Measurements from ENCODE around the gene SBK3.
"Not testable (repeated sequence)": the region's sequence is repeated elsewhere in the genome, so short reads cannot be mapped to it uniquely, and the experiment has no call there.

Gene SBK3, protein sequence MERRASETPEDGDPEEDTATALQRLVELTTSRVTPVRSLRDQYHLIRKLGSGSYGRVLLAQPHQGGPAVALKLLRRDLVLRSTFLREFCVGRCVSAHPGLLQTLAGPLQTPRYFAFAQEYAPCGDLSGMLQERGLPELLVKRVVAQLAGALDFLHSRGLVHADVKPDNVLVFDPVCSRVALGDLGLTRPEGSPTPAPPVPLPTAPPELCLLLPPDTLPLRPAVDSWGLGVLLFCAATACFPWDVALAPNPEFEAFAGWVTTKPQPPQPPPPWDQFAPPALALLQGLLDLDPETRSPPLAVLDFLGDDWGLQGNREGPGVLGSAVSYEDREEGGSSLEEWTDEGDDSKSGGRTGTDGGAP

DNA sequence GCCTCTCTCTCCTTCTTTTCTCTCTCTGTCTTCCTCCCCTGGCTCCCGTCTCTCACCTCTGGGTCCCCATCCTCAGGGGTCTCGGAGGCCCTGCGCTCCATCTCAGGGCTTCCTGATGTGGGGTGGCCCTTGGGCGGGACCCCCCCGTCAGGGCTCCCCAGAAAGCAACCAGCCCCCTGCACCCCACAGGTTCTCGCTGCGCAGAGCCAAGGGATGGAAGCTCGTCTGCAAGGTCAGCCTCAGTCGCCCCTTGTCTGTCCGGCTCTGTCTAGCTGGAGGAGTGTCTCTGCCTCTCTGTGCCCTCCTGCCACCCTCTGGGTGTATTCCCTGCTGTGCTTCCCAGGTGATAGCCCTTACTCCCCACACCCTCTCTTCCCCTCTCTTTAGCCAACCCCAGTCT lies at the start of gene SBK3:
SBK3 (minus strand) TSS at position 101 of the 400 bp plus-strand sequence; CDS start at position 101, 0 bp downstream.
- DNase-seq (ENCODE audit: low read depth in 2 of 2), result no peak

DNA sequence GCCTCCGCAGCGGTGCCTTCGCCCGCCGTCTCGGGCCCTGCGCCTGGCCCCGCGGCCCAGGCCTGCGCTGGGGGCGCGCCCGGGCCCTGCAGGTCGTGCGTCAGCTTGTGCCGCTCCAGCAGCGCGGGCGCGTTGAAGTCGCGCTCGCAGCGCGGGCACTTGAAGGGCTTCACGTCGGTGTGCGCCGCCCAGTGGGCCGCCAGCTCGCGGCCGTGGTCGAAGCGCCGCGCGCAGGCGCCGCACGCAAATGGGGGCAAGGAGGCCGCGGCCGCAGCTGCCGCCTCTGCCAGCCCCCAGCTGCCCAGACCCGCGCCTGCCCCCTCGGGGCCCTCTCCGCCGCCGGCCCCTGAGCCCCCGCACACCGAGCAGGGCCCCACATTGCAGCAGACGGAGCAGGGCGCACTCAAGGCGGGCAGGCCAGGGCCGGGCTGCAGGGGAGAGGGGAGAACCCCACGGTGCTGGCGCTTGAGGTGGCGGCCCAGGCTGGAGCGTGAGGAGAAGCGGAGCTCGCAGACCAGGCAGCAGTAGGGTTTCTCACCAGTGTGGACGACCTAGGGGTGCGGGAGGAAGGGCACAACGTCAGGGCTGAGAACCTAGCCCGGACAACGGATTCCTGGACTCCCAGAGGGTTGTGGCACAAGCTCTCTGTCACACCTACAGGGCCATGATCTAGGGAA lies 47.9 kb upstream of the SBK3 start:
- no peak for DNase-seq (ENCODE audit: low read depth in 2 of 2)

DNA sequence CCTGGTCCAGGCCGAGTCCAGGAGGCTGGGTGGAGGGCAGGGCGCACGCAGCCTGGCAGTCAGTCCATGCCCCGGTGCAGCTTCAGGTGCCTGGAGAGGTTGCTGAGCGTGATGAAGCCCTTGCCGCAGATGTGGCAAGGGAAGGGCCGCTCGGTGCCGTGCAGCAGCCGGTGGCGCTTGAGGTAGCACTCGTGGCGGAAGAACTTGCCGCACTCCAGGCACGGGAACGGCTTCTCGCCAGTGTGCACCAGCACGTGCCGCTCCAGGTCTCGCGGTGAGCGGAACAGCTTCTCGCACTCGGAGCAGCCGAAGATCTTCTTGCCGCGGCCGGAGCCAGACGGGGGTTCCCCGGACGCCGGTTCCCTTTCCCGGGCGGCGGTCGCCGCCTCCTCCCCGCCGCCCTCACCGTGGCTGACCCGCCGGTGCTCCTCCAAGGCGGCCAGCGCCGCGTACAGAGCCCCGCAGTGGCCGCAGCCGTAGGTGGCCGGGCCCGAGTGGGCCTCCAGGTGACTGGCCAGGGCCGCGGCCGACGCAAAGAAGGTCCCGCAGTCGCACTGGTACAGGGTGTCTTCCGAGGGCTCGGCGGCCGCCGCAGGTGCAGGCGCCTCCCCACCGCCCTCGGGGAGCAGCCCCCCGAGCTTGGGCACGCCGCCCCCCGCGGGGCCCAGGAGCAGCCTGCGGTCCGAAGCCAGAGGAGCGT lies 47.2 kb upstream of the SBK3 start:
- DNase-seq (ENCODE audit: low read depth in 2 of 2), result no peak

DNA sequence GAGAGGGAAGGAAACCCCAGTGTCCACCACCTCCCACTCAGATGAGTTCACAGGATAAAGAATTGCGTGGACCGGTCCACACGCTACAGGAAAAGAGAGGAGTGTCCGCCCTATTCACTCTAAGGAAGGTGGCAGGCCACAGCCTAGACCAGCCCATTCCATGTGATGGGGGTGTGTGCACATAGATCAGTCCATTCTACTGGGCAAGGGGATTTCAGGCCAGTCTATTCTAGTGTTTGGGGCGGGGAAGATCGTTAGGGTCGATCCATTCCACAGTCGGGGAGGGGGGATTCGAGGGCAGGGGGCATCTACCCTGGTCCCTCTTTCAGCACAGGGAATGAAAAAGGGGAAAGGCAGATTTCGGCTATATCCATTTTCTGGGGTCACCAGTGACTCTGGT lies 46.2 kb upstream of the SBK3 start:
- DNase-seq (ENCODE audit: low read depth in 2 of 2), result no peak

DNA sequence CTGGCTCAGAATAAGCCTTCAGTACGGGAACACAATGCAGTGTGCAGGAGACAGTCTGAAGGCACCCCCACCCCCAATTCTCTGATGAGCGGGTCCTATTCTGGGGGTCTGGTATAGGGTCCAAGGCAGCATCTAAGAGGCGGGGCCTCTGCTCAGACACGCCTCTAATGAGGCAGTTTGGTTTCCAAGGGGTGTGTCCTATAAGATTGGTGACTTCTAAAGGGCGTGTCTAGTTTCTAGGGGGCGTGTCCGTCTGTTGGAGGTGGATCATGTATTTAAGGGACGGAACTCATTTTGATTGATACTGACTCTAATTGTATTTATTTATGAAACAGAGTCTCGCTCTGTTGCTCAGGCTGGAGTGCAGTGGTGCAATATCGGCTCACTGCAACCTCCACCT lies 45.3 kb upstream of the SBK3 start:
- DNase-seq (ENCODE audit: low read depth in 2 of 2), result no peak

DNA sequence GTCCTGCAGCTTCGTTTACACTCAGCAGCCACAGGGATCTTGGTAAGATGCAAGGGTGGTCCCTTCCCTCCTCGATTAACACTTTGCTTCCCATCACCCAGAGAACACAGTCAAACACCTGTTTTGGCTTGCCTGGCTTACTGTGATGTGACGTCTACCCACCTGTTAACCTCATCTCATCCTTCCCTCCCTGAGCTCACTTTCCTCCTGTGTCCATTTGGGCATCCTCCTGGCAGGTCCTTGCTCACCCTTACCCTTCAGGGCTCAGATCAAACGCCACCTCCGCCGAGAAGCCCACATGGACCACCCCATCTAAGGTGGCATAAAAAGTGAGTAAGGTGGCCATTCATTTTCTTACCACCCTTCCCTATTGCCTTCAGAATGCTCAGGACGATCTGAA lies 44.8 kb upstream of the SBK3 start:
- DNase-seq (ENCODE audit: low read depth in 2 of 2), result no peak

DNA sequence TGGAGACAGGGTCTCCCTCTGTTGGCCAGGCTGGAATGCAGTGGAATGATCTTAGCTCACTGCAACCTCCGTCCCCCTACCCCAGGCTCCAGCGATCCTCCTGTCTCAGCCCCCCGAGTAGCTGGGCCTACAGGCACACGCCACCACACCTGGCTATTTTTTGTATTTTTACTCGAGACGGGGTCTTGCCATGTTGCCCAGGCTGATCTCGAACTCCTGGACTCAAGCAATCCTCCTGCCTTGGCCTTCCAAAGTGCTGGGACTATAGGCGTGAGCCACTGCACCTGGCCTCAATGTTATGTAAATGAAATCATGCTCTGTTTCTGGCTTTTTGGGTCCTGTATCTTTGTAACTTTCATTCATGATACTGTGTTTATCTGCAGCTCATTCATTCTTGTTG lies 43.4 kb upstream of the SBK3 start:
- DNase-seq (ENCODE audit: low read depth in 2 of 2), result no peak

DNA sequence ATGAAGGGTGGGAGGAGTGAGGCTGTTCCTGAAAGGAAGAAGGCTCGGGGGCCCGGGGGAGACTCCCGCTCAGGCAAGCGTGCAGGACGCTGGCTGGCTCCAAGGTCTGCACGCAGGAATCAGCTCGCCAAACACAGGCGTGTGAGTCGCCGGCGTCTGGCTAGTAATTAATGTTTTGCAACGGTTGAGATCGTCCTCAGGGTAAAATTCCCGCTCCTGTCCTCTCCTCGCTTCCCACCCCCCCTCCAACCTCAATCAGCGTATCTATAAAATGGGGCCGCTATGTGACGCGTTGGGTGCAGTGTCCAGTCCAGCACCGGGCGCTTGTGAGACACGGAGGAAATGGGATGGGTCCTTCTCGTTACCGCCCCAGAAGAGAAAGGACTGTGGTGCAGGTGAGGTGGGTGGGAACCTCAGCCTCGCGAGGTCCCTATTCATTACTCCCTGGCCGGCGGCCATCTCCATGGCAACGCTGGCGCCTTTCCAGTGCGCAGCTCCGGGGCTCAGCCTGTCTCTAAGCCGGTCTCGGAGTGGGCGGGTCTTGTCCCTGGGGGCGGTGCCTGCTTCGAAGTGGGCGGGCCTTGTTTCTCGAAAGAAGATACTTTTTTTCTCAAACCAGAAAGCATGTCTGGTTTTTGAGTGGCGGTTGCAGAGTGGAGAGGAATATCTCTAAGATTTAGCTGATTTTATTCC lies 41.8 kb upstream of the SBK3 start:
- DNase-seq (ENCODE audit: low read depth in 2 of 2), result peak; percentile 82 to 83

DNA sequence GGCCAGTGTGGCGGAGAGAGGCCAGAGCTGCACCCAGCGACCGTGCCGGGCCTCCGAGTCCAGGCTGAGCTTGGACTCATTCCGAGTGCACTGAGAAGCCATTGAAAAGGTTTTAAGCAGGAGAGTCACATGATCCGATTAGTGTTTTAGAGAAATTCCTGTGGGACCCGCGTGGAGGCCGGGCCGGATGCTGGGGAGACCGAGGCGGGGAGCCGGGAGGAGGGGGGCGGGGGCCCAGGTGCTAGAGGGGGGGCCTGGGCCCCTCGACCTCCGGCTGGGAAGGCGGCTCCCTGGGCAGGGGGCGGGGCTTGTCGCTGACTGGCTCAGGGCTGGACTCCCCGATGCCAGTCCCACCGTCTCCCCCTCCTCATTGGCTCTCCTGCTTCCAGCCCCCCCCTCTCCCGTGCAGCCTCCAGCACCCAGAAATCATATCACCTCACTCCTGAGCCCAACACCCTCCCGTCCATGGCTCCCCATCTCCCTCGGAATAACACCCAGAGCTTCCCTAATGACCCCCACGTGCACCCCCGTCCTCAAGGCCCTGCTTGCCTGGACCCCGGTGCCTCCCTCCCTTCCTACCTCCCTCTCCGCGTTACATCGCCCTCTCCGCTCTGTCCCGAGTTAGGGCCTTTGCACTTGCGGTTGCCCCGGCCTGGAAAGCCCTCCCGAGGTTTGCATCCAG lies 40.5 kb upstream of the SBK3 start:
- no peak for DNase-seq (ENCODE audit: low read depth in 2 of 2)

DNA sequence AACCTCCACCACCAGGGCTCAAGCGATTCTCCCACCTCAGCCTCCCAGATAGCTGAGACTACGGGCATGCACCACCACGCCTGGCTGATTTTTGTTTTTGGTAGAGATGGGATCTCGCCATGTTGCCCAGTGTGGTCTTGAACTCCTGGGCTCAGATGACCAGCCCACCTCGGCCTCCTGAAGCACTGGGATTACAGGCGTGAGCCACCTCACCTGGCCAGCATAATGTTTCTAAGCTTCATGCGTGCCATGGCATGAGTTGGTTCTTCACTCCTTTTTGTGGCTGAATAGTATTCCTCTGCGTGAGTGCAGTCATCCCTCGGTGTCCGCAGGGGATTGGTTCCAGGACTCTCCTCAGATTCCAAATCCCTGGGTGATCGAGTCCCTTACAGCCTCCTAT lies 39.5 kb upstream of the SBK3 start:
- no peak for DNase-seq (ENCODE audit: low read depth in 2 of 2)

DNA sequence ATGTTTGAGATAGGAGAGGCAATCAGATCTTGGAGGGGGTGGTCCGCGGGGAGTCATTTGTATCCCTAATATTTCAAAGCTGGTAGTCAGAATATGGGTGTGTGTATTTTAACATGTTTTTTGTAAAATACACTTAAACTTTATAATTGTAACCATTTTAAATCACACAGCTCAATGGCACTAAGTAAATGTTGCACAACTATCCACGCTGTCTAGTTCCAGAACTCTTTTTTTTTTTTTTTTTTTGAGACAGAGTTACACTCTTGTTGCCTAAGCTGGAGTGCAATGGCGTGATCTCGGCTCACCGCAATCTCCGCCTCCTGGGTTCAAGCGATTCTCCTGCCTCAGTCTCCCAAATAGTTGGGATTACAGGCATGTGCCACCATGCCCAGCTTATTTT lies 38.6 kb upstream of the SBK3 start:
- not testable (repeated sequence) for DNase-seq (ENCODE audit: low read depth in 2 of 2)

DNA sequence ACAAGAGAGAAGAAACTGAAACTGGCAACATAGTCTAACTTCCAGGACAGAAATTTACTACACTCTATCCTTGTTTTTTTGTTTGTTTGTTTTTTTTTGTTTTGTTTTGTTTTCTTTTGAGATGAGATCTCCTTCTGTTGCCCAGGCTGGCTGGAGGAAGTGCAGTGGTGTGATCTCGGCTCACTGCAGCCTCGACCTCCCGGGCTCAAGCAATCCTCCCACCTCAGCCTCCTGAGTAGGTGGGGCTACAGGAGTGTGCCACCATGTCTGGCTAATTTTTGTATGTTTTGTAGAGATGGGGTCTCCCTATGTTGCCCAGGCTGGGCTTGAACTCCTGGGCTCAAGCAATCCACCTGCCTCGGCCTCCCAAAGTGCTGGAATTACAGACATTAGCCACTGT lies 36.9 kb upstream of the SBK3 start:
- DNase-seq (ENCODE audit: low read depth in 2 of 2), result not testable (repeated sequence)

DNA sequence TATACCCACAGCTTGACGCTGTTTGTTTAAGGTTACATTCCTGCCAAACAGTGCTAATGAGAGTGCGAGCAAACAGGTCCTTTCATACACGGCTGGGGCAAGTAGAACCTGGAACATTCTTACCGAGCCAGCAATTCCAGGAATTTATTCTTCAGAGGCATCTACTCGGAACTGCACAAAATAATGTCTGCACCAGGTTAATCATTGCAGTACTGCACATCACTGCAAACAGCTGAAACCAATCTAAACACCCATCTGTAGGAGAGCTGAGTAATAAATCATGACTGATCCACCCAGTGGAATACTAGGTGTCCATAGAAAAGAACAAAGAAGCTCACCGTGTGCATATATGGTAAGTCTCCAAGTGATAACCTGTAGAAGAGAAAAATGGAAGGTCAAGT lies 36.5 kb upstream of the SBK3 start:
- DNase-seq (ENCODE audit: low read depth in 2 of 2), result no peak

DNA sequence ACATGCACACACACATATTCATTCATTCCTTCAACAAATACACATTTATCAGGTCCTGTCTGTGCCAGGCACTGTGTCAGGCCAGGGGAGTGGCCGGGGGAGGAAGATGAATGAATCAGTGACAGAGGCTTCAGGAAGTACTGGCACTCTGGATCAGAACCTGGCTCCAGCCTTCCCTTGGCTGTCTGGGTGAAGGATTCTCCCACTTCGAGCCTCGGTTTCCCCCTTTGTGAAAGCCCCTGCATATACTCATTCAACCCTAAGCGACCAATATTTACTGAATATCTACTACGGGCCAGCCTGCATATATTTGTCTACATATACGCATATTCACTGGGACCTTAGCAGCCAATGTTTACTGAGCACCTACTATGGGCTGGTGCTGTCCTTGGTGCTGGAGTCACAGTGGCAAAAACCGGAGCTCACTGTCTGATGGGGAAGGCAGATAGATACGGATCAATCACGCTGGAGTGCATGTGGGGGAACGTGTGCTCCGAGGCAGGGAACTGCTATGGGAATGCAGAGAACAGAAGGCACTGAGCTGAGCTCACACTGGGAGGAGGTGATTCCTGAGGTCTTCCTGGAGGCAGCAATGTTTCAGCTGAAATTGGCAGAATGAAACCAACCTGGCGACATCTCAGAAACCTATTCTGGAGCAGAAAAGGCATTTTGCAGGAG lies 35.9 kb upstream of the SBK3 start:
- DNase-seq (ENCODE audit: low read depth in 2 of 2), result no peak

DNA sequence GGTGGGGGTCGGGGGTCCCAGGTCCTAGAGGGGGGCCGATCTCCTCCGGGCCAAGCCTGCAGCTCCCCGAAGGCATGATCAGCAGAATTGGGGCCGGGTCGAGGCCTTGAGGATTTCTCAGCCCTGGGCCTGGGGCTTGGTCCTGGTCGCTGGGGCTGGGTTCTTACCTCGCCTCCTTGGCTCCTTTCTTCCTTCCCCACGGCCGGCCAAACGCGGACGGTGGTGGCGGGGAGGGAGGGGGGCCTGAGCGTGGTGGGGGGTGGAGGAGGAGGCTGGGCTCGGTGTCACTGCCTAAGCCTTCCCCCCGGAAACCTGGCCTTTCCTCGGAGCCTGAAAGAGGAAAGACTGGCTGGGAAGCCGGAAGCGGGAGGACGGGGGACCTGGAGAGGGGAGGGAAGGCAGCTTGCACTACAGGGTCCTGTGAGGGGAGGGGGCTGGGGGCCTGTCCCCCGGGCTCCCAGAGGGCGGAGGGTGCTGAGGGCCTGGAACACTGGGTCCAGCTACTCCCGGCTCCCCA lies 35.3 kb upstream of the SBK3 start, which contains the start of gene ZNF579:
ZNF579 (minus strand) TSS at position 221 of the 517 bp plus-strand sequence. CDS start 1,209 bp downstream, outside the sequence.
- DNase-seq (ENCODE audit: low read depth in 2 of 2), result peak; percentile 46 to 52

DNA sequence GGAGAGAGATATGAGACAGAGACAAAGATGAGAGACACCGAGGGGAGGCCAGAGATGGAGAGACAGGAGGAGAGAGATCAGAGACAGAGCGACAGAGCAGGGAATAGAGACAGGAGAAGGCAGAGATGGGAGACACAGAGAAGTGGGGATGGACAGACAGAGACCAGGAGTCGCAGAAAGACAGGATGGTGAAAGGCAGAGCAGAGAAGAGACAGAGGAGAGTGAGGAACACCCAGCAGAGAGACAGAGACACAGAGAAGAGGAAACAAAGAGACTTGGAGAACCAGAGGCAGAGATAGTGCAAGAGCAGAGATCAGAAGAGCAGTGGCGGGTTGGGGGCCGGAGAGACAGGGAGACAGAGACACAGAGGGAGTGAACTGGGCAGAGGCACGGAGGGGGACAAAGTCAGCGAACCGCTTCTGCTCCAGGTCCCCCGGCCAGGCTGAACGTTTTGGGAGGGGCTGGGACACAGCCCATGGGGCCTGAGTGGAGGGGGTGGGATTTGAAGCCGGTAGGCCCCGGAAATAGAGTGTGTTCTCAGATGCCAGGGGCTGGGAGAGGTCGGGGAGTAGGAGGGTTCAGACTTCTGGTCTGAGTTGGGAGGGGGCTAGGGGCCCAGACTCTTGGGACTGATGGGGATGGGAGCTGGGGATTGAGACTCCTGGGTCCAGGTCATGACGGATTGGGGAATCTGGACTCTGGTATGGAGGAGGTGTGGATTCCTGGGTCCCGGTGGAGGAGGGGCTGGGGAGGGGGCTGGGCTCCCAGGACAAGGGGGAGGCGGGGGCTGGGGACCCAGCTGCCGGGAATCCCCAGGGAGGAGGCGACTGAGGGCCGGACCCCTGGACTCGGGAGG lies 34.7 kb upstream of the SBK3 start:
- no peak for DNase-seq (ENCODE audit: low read depth in 2 of 2)

DNA sequence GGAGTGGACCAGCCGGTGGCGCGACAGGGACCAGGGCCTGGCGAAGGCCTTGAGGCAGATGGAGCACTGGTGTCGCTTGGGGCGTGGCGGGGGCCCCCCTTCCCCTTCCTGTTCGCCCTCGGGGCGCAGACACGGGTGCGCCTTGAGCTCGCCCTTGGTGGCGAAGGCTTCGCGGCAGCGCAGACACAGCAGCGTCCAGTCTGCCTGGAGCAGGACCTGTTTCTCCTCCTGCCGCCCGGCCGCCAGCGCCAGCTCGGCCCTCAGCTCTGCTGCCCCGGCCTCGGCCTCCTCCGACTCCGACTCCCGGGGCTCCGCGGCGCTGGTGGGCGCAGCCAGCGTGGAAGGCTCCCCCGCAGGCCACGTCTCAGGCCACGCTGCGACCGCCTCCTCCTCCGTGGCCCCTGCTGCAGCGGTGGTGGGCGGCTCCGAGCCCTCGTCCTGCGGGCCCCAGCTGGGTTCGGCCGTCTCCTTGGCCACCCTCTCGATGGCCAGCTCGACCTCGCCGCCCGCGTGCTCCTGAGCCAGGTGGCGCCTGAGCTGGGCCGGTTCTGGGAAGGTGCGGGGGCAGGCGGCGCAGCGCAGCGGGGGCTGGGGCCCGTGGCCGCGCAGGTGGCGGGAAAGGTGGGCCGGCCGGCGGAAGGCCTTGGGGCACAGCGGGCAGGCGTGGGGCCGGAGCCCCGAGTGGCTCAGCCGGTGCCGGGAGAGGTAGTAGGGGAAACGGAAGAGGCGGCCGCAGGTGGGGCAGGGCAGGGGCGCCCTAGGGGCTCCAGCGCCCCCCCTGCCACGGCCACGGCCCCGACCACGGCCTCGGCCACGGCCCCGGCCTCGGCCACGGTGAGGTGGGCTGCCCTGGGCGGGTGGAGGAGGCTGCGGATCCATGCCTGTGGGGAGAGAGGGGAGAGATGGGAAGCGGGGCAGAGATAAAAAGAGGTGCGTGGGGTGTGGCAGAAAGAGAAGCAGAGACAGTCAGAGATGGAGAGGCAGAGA lies 33.7 kb upstream of the SBK3 start:
- no peak for DNase-seq (ENCODE audit: low read depth in 2 of 2)

DNA sequence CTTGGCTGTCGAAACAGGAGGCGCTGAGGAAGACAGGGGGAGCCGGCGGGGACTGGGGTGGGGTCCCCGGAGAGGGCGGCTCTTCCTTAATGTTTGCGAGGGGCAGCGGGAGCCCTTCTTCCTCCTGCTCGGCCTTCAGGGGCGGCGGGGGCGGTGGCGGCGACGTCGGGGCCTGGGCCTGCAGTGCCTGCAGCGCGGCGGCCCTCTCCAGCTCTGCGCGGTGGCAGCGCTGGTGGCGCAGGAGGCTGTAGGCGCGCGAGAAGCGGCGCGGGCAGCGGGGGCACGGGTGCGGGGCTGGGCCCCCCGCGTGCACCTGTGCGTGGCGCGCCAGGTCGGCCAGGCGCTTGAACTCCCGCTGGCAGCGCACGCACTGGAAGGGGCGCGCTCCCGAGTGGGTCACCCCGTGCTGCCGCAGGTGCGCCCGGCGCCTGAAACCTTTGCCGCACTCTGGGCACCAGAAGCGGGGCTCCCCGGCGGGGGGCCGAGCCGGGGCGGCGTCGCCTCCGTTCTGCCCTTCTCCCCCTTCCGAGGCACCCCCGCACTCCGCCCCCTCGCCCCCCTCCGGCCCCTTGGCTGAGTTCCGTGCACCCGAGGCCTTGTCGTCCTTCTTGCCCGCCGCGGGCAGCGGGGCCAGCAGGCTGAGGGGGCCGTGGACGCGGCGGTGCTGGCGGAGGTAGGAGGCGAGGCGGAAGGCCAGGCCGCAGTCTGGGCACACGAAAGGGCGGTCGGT lies 32.9 kb upstream of the SBK3 start:
- DNase-seq (ENCODE audit: low read depth in 2 of 2), result no peak

All from stimulated activated CD8-positive, alpha-beta memory T cell treated with anti-CD3 and anti-CD28 coated beads, Interleukin-7, amount 100 ng/mL, for 1 hour (primary cell).